ENCODE measurements around the gene RILPL1. TPM values are rescaled to one million over a fixed set of nuclear protein-coding genes. Genes with fewer than 3 reads are reported as not detected.

RILPL1 gene
- total and polyA plus RNA-seq, 10 of the 15 experiments (the other 5 are each of a cell fraction or from before 2014, with no cell fraction given), result 0.05 to 0.61 (median 0.25) TPM

DNA sequence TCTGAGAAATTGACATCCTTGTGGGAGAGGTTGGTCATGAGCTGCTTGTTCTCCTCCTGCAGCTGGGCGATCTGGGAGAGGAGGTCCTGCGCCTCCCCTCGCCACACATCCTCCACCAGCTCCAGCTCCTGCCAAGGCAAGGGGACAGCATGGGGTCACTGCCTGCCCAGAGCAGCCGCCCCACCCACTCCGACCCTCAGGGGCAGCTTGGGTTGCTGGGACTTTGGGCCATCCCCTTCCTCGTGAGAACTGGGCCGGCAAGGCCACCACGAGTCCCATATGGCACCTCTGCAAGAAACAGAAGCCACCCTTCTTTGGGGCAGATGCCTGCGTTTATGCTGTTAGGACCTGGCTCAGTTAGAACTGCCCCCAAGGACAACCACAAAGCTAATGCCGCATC, 10.0 kb downstream of the RILPL1 start:
- no peak overlapping the region for H2AFZ ChIP-seq (ENCODE audit: control insufficient read depth, low read depth, low read length)
- no peak overlapping the region for H3K4me3 ChIP-seq
- H3K79me2 ChIP-seq (ENCODE audit: control insufficient read depth, insufficient read depth, low read length), result no peaks in the 10 kb centered on the region
- ATAC-seq, result no peak
- ChIA-PET SMC1A (ENCODE audit: uncharacterized antibody, unreplicated experiment) (no interaction called here), CTCF (no interaction called here), RAD21 (ENCODE audit: unreplicated experiment) (no interaction called here), POLR2A (no interaction called here)
- H3K36me3 ChIP-seq (ENCODE audit: control insufficient read depth in 2 of 2, insufficient read depth in 2 of 2, low read length in 1 of 2), result no peaks in the 10 kb centered on the region
- no peaks in the 10 kb centered on the region for H4K20me1 ChIP-seq (ENCODE audit: control insufficient read depth, insufficient read depth)
- no peak overlapping the region for H3K4me2 ChIP-seq (ENCODE audit: control insufficient read depth, insufficient read depth)
- H3K4me1 ChIP-seq (ENCODE audit: control insufficient read depth, insufficient read depth, low read length), result no peaks in the 10 kb centered on the region
- in situ Hi-C loops (cut with MboI), result no loop called here
- BruUV-seq (replicated peaks), result no TSS peak
- no peaks in the 10 kb centered on the region for H3K9me3 ChIP-seq (replicated peaks; ENCODE audit: control insufficient read depth, insufficient read depth, low read length)
- no peak for DNase-seq (ENCODE audit: low read depth, low spot score)
- H3K27me3 ChIP-seq (replicated peaks in 1 of 2; ENCODE audit: control insufficient read depth in 2 of 2, insufficient read depth in 2 of 2, low read length in 1 of 2), result no peaks in the 10 kb centered on the region
- FAIRE-seq, result no peak
- no peak overlapping the region for H3K9ac ChIP-seq (ENCODE audit: control insufficient read depth, insufficient read depth, low read length)
- no peak for TF ChIP-seq ZBED1 (IDR thresholded peaks at IDR 0.05; ENCODE audit: borderline replicate concordance)
- no peak for TF ChIP-seq KLF5 (IDR thresholded peaks at IDR 0.05; ENCODE audit: partially characterized antibody)
- no peak for TF ChIP-seq CHD2 (IDR thresholded peaks at IDR 0.05; ENCODE audit: borderline replicate concordance, low read depth, low read length)
- no peak for TF ChIP-seq HCFC1 (IDR thresholded peaks at IDR 0.05; ENCODE audit: low read length)
- no peak for TF ChIP-seq SMAD1 (IDR thresholded peaks at IDR 0.05; ENCODE audit: low read depth, partially characterized antibody)
- no peak for TF ChIP-seq SP1 (IDR thresholded peaks at IDR 0.05; ENCODE audit: low read depth, low read length)
- no peak for TF ChIP-seq ZSCAN29 (IDR thresholded peaks at IDR 0.05)
- no peak for TF ChIP-seq MYB (IDR thresholded peaks at IDR 0.05; ENCODE audit: borderline replicate concordance, low read depth, low read length)
- no peak for TF ChIP-seq RB1 (IDR thresholded peaks at IDR 0.05; ENCODE audit: borderline replicate concordance)
- TF ChIP-seq, protein P1, sequence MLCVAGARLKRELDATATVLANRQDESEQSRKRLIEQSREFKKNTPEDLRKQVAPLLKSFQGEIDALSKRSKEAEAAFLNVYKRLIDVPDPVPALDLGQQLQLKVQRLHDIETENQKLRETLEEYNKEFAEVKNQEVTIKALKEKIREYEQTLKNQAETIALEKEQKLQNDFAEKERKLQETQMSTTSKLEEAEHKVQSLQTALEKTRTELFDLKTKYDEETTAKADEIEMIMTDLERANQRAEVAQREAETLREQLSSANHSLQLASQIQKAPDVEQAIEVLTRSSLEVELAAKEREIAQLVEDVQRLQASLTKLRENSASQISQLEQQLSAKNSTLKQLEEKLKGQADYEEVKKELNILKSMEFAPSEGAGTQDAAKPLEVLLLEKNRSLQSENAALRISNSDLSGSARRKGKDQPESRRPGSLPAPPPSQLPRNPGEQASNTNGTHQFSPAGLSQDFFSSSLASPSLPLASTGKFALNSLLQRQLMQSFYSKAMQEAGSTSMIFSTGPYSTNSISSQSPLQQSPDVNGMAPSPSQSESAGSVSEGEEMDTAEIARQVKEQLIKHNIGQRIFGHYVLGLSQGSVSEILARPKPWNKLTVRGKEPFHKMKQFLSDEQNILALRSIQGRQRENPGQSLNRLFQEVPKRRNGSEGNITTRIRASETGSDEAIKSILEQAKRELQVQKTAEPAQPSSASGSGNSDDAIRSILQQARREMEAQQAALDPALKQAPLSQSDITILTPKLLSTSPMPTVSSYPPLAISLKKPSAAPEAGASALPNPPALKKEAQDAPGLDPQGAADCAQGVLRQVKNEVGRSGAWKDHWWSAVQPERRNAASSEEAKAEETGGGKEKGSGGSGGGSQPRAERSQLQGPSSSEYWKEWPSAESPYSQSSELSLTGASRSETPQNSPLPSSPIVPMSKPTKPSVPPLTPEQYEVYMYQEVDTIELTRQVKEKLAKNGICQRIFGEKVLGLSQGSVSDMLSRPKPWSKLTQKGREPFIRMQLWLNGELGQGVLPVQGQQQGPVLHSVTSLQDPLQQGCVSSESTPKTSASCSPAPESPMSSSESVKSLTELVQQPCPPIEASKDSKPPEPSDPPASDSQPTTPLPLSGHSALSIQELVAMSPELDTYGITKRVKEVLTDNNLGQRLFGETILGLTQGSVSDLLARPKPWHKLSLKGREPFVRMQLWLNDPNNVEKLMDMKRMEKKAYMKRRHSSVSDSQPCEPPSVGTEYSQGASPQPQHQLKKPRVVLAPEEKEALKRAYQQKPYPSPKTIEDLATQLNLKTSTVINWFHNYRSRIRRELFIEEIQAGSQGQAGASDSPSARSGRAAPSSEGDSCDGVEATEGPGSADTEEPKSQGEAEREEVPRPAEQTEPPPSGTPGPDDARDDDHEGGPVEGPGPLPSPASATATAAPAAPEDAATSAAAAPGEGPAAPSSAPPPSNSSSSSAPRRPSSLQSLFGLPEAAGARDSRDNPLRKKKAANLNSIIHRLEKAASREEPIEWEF (IDR thresholded peaks at IDR 0.05; ENCODE audit: insufficient replicate concordance, low read depth, low read length), result no peak
- TF ChIP-seq, protein P2, sequence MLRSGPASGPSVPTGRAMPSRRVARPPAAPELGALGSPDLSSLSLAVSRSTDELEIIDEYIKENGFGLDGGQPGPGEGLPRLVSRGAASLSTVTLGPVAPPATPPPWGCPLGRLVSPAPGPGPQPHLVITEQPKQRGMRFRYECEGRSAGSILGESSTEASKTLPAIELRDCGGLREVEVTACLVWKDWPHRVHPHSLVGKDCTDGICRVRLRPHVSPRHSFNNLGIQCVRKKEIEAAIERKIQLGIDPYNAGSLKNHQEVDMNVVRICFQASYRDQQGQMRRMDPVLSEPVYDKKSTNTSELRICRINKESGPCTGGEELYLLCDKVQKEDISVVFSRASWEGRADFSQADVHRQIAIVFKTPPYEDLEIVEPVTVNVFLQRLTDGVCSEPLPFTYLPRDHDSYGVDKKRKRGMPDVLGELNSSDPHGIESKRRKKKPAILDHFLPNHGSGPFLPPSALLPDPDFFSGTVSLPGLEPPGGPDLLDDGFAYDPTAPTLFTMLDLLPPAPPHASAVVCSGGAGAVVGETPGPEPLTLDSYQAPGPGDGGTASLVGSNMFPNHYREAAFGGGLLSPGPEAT (IDR thresholded peaks at IDR 0.05; ENCODE audit: low read depth), result no peak
- no peak for TF ChIP-seq NRF1 (conservative IDR thresholded peaks at IDR 0.05; ENCODE audit: low read depth, low read length)
- WGBS (ENCODE audit: insufficient coverage, insufficient replicate concordance, low lambda C conversion rate, missing lambda C conversion rate), result 52% methylated on average over 10 of the region's 10 CpGs
- no peak overlapping the region for H3K27ac ChIP-seq (ENCODE audit: control insufficient read depth, insufficient read depth)
- intact Hi-C loops (cut with micrococcal nuclease; ENCODE audit: unreplicated experiment), result no loop called here

All from GM12878 (cell line).